ENCODE data around the gene SLC15A4.

The SLC15A4 gene

DNA sequence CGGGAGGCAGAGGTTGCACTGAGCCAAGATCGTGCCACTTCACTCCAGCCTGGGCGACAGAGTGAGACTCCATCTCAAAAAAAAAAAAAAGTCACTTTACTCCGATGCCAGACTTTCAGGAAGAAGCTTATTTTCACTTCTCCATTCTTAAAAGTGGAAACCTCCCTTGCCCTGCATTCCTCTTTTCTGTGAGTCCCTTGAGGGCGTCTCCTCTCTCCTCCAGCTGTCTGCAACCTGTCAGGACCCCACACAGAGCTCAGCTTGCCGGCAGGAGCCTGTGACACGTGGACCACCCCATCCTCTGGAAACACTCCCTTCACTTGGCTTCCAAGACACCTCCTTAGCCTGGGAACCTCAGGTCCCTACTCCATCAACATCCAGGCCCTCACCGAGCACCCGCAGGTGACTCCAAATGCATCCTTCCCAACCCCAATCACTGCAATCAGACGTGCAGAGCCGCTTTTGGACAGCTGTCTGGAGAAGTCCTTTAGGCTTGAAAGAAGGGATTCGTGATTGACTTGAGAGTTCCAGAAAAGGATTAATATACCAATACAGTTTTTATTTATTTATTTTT, 34.3 kb downstream of the SLC15A4 start:
- Histone ChIP-seq H3K27ac (replicated peaks) (no peak overlapping the region), H3K27me3 (ENCODE audit: insufficient read depth, poor library complexity, severe bottlenecking) (no peaks in the 10 kb centered on the region), H3K4me3 (replicated peaks; ENCODE audit: insufficient read depth, low read length) (no peak overlapping the region)
- TF ChIP-seq GABPA (IDR thresholded peaks at IDR 0.05; ENCODE audit: low read depth) (no peak), POLR2AphosphoS5 (IDR thresholded peaks at IDR 0.05; ENCODE audit: low read depth) (no peak), SPI1 (IDR thresholded peaks at IDR 0.05; ENCODE audit: borderline replicate concordance, low read depth) (peak; percentile 77)
- TF ChIP-seq, protein P1, sequence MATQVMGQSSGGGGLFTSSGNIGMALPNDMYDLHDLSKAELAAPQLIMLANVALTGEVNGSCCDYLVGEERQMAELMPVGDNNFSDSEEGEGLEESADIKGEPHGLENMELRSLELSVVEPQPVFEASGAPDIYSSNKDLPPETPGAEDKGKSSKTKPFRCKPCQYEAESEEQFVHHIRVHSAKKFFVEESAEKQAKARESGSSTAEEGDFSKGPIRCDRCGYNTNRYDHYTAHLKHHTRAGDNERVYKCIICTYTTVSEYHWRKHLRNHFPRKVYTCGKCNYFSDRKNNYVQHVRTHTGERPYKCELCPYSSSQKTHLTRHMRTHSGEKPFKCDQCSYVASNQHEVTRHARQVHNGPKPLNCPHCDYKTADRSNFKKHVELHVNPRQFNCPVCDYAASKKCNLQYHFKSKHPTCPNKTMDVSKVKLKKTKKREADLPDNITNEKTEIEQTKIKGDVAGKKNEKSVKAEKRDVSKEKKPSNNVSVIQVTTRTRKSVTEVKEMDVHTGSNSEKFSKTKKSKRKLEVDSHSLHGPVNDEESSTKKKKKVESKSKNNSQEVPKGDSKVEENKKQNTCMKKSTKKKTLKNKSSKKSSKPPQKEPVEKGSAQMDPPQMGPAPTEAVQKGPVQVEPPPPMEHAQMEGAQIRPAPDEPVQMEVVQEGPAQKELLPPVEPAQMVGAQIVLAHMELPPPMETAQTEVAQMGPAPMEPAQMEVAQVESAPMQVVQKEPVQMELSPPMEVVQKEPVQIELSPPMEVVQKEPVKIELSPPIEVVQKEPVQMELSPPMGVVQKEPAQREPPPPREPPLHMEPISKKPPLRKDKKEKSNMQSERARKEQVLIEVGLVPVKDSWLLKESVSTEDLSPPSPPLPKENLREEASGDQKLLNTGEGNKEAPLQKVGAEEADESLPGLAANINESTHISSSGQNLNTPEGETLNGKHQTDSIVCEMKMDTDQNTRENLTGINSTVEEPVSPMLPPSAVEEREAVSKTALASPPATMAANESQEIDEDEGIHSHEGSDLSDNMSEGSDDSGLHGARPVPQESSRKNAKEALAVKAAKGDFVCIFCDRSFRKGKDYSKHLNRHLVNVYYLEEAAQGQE (IDR thresholded peaks at IDR 0.05; ENCODE audit: insufficient replicate concordance, low read depth) = no peak
- peak in 1 of 2 experiments; percentile 16 for DNase-seq (ENCODE audit: low read depth in 1 of 2, low spot score in 1 of 2)

DNA sequence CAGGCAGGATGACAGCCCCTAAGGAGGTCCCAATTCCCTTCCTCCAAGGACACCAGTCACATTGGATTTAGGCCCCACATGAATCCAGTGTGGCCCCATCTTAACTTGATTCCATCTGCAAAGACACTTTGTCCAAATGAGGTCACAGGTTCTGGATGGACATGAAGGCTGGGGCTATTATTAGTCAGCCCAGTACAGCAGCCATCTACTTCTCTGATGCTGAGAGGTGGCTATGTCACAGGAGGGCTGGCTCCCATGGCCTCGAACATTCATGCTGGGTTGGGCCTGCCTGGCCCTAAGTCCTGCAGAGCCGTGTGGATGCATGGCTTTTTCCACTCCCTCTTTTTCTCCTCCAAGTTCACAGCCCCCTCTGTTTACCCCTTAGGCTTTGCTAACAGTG, 35.9 kb downstream of the SLC15A4 start:
- no peak overlapping the region for H3K27ac ChIP-seq (replicated peaks)
- DNase-seq (ENCODE audit: low read depth in 1 of 2, low spot score in 1 of 2) = no peak
- TF ChIP-seq POLR2AphosphoS5 (IDR thresholded peaks at IDR 0.05; ENCODE audit: low read depth) (no peak), GABPA (IDR thresholded peaks at IDR 0.05; ENCODE audit: low read depth) (no peak), SPI1 (IDR thresholded peaks at IDR 0.05; ENCODE audit: borderline replicate concordance, low read depth) (no peak)
- TF ChIP-seq, protein P1 (IDR thresholded peaks at IDR 0.05; ENCODE audit: insufficient replicate concordance, low read depth) = no peak
- TF ChIP-seq, protein P2, sequence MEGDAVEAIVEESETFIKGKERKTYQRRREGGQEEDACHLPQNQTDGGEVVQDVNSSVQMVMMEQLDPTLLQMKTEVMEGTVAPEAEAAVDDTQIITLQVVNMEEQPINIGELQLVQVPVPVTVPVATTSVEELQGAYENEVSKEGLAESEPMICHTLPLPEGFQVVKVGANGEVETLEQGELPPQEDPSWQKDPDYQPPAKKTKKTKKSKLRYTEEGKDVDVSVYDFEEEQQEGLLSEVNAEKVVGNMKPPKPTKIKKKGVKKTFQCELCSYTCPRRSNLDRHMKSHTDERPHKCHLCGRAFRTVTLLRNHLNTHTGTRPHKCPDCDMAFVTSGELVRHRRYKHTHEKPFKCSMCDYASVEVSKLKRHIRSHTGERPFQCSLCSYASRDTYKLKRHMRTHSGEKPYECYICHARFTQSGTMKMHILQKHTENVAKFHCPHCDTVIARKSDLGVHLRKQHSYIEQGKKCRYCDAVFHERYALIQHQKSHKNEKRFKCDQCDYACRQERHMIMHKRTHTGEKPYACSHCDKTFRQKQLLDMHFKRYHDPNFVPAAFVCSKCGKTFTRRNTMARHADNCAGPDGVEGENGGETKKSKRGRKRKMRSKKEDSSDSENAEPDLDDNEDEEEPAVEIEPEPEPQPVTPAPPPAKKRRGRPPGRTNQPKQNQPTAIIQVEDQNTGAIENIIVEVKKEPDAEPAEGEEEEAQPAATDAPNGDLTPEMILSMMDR (IDR thresholded peaks at IDR 0.05; ENCODE audit: insufficient read depth, low read length) = no peak
- H3K27me3 ChIP-seq (ENCODE audit: insufficient read depth, poor library complexity, severe bottlenecking) = no peaks in the 10 kb centered on the region
- H3K4me3 ChIP-seq (replicated peaks; ENCODE audit: insufficient read depth, low read length) = no peak overlapping the region

DNA sequence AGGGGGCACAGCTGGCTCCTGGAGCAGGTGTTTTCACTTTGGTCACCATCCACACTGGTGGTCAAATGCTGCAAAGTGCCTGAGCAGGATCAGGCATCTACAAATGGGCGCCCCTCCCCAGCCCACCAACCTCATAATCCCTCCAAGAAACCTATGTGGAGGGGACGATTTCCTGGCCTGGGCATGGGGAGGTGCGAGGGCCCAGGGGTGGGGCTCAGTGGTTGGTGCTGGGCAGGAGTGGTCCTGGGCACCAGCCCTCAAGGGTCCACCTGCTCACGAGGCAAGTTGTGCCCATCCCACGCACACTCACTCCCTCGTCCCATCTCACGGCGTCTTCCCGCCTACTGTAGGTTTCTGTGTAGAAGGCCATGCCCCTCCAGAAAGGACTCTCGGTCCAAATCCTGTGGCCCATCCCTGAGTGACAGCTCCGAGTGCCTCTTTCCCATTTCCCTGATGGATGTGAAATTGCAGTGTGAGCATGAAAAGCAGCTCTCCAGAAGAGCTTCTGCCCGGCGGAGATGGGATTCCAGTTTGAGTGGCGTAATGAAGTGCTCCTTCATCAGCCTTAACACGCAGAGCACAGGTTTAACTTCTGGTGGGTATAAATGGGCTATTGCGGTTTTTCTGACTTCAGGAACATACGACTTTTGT, 36.9 kb downstream of the SLC15A4 start:
- H3K27me3 ChIP-seq (ENCODE audit: insufficient read depth, poor library complexity, severe bottlenecking) = no peaks in the 10 kb centered on the region
- H3K27ac ChIP-seq (replicated peaks) = no peak overlapping the region
- no peak for DNase-seq (ENCODE audit: low read depth in 1 of 2, low spot score in 1 of 2)
- H3K4me3 ChIP-seq (replicated peaks; ENCODE audit: insufficient read depth, low read length) = no peak overlapping the region
- TF ChIP-seq POLR2AphosphoS5 (IDR thresholded peaks at IDR 0.05; ENCODE audit: low read depth) = no peak
- TF ChIP-seq, protein P1 (IDR thresholded peaks at IDR 0.05; ENCODE audit: insufficient replicate concordance, low read depth) = no peak
- TF ChIP-seq, protein P2 (IDR thresholded peaks at IDR 0.05; ENCODE audit: insufficient read depth, low read length) = no peak
- TF ChIP-seq GABPA (IDR thresholded peaks at IDR 0.05; ENCODE audit: low read depth) = no peak
- no peak for TF ChIP-seq SPI1 (IDR thresholded peaks at IDR 0.05; ENCODE audit: borderline replicate concordance, low read depth)
